Hypothalamus (tissue), 51 donors: ENCODE results near the gene CRY1.
"Not testable (repeated sequence)": the region's sequence is repeated elsewhere in the genome, so short reads cannot be mapped to it uniquely, and the experiment has no call there.

ENCODE experiments used
- DNase-seq, 51 donors: peaks; one replicate each; lab custom pipeline; 2025; lab: John Stamatoyannopoulos, UW

CRY1 gene

DNA sequence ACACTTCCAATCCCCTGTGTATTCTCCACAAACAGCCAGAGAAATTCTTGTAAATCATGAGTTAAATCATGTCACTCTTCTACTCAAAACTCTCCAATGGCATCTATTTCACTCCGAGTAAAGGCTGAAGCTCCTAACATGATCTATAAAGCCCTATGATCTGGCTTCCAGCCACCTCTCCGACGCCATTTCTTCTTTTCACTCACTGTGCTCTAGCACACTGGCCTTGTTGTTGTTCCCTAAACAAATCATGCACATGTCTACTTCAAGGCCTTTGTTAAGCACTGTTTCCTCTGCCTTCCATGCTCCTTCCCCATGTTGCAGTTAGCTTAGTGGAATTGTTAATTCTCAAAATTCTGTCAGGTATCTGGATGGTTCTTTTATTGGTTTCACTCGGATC, 76.3 kb downstream of the CRY1 start:
- DNase-seq, result peak in 1 of 51 donors; percentile 1

DNA sequence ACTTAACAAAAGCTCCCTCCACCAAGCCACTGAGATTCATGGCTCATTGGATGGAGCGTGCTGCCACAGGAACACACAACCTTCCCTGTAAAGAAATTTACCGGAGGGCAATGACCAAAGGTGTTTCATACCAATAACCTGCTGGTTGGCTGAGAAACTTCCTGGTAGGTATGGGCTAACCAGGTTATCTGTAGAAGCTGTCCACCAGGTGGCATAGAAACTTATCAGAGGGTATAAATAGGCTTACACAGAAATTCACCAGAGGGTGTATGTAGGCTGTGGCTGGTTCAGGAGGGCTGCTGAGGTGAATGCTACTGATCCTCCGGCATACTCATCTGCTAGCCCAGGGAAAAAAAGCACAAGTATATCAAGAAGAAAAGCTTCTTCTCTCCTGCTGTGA, 79.3 kb downstream of the CRY1 start:
- no peak for DNase-seq

DNA sequence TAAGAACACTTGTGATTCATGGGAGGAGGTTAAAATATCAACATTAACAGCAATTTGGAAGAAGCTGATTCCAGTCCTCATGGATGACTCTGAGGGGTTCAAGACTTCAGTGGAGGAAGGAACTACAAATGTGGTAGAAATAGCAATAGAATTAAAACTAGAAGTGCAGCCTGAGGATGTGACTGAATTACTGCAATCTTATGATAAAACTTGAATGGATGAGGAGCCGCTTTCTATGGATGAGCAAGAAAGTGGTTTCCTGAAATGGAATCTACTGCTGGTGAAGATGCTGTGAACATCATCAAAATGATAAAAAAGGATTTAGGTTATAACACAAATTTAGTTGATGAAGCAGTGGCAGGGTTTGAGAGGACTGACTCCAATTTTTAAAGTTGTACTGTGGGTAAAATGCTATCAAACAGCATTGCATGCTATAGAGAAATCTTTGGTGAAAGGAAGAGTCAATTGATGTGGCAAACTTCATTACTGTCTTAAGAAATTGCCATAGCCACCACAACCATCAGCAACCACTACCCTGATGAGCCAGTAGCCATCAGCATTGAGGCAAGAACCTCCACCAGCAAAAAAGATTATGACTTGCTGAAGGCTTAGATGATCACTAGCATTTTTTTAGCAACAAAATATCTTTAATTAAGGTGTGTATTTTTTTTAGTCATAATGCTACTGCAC, 80.5 kb downstream of the CRY1 start:
- DNase-seq, result no peak

DNA sequence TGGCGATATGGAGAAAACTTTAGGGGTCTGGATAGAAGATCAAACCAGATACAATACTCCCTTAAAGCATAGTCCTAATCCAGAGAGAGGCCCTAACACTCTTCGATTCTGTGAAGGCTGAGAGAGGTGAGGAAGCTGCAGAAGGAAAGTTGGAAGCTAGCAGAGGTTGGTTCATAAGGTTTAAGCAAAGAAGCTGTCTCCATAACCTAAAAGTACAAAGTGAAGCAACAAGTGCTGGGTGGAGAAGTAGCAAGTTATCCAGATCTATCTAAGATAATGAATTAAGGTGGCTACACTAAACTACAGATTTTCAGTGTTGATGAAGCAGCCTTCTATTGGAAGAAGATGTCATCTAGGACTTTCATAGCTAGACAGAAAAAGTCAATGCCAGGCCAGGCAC, 81.8 kb downstream of the CRY1 start:
- no peak for DNase-seq

DNA sequence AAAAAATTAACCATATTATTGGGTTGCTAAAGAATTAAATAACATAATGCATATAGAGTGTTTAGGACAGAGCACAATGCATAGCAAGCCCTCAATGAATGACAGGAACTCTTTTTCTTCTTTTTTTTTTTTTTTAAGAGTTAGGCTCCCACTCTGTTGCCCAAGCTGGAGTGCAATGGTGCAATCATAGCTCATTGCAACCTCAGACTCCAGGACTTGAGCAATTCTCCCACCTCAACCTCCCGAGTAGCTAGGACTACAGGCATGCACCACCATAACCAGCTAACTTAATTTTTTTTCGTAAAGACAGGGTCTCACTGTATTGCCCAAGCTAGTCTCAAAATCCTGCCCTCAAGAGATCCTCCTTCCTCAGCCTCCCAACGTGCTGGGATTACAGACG, 85.9 kb downstream of the CRY1 start:
- no peak for DNase-seq

DNA sequence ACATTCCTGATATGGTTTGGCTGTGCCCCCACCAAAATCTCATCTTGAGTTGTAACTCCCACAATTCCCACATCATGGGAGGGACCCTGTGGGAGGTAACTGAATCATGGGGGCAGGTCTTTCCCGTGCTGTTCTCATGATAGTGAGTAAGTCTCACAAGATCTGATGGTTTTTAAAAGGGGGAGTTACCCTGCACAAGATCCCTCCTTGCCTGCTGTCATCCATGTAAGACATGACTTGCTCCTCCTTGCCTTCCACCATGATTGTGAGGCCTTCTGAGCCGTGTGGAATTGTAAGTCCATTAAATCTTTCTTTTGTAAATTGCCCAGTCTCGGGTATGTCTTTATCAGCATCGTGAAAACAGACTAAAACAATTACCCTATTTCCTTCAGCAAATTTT, 90.7 kb downstream of the CRY1 start:
- not testable (repeated sequence) for DNase-seq

DNA sequence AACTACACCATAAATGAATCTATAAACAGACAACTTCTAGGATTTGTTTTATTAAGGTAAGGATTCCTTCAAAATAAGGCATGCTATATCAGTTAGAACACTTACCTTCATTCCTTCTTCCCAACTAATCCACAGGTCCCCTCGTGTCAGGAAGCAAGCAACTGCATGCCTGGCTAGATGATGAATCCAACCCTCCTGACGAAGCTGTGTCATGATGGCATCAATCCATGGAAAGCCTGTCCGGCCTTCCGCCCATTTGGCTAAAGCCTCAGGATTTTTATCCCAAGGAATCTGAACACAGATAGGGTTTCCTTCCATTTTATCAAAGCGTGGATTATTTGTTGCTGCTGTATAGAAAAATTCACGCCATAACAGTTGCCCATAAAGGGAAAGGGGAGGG, 93.9 kb downstream of the CRY1 start:
- DNase-seq, result no peak

DNA sequence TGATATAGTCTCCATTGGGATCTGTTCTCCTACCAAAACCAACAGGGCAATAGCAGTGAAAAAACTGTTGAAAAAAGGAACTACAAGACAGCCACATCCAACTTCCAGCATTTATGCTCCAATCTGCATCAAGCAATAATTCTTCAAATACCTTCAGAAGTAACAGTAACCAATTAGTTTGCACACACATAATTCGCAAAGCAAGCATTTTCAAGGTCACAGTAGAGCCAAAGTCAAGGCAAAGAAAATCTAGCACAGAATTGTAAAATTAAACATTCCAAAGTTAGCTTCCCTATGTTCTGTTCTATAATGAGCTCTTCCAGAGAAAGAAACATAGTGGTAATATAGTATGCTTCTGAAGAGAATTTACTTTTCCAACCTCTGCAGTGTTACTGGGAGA, 95.4 kb downstream of the CRY1 start:
- no peak for DNase-seq

DNA sequence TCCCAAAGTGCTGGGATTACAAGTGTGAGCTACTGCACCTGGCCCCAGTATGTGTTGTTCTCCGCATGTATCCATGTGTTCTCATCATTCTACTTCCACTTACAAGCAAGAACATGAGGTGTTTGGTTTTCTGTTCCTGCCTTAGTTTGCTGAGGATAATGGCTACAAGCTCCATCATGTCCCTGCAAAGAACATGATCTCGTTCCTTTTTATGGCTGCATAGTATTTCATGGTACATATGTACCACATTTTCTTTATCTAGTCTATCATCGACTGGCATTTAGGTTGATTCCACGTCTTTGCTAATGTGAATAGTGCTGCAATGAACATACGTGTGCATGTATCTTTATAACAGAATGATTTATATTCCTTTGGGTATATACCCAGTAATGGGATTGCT, 97.2 kb downstream of the CRY1 start:
- not testable (repeated sequence) for DNase-seq

DNA sequence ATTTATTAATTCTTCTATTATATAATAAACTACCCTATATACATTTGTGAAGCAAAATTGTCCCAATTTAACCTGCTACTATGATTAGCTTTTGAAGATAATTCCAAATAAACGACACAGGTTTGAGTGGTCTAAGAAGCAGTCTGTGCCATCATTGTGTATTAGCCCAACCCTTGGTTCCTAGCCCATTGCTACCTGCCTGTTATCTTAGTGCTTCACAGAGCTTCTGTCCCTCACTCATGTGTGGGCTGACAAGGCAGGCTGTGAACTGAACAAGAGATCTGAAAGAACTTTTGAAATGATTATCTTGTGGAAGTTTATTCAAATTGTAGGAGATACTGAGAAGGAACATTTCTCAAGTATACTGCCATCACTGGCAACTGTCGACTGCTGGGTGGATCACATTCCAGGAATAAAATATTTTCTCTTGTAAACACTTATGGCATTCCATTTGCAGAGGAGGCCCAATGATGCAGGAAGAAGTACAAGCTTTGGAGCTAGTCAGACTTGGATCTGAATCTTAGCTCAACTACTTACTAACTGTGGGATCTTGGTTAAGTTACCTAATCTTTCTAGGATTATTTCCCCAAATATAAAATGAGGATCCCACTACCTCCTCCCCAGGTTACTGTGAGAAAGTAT, 98.6 kb downstream of the CRY1 start:
- DNase-seq, result no peak

DNA sequence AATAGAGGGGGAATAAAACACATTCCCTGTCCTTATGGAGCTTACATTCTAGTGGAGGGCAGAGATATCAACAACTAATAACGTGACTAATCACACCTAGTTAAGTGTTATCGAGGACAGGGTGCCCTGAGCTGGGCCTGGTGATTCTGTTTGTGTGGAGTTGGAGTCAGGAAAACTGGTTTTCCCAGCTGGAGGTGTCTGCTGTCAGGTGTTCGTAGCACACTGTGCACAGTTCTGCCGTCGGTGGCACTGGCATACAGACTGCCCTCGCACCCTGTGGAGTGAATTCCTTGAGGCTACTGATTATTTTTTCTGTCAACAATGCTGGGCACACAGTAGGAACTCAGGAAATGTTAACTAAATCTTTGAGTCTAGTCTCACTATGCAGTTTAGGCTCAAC, 105.5 kb downstream of the CRY1 start:
- no peak for DNase-seq

DNA sequence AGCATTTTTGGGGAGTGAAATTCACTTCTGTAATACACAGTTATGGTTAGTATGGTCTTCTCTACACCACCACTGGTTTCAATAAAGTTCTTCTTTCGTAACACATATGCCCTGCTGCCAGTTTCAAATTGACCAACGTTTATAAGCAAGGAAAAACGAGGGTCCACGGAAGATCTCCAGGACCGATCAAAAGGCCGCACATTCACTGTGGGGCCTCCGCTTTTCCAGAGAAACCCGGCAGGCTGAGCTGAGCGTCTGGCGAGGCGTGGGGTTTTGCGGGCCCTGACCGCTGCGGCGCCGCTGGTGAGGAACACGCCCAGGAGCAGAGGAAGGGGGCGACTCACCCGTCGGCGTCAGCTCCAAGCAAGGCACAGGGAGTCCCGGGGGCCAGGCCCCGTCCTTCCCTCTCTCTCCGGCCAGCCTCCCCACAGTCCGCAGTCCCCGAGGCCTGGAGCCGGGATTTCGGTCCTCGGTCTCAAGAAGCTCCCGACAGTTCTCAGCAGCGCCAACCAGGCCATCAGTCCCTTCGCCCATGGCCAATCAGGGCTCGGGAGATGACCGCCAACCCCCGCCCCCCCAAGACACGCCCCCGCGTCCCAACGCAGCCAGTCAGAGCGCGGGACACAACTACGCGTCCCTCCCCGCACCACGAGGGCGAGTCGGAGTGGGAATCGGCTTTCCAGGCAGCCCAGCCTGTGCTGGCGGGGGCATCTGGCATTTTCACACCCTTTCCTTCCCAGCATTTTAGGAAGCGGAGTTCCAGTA, 106.5 kb downstream of the CRY1 start, which contains the start of gene MTERF2:
Gene MTERF2, minus strand, starts transcription at position 522 of the 765 bp plus-strand sequence. CDS start 8,432 bp downstream, outside the sequence.
- peak; percentile 37 to 97 (median 93) for DNase-seq

DNA sequence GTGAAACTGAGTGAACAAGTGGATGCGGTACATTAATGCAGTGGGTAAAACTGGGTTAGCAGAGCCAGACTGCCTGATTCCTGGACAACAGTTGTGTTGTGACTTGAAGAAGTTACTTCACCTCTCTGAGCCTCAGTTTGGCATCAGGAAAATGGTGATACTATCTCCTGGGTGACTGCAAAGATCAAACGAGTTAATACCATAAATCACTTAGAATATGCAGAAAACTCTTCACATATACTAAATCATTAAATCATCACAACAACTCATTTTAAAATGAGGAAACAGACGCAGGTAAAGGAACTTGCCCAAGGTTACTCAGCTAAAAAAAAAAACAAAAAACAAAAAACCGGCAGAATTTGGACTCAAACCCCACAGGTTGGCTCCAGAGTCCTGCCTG, 107.2 kb downstream of the CRY1 start:
- DNase-seq, result no peak

DNA sequence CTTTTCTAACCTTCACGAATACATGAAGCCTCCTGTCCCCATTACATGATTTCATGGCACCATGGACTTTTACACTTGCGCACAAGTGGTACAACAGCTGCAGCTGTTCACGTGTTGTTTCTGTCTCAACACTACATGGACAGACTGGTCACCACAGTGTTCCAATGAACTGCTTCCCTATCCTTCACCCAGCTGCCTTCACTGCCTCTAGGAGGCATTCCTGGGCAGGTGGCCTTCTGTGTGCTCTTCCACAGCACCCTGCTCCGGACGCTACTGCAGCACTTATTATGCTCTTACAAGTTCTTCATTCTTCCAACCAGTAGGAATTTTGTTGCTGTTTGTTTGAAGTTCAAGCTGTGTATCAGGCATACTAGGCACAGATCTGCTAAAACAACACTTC, 107.9 kb downstream of the CRY1 start:
- DNase-seq, result no peak

DNA sequence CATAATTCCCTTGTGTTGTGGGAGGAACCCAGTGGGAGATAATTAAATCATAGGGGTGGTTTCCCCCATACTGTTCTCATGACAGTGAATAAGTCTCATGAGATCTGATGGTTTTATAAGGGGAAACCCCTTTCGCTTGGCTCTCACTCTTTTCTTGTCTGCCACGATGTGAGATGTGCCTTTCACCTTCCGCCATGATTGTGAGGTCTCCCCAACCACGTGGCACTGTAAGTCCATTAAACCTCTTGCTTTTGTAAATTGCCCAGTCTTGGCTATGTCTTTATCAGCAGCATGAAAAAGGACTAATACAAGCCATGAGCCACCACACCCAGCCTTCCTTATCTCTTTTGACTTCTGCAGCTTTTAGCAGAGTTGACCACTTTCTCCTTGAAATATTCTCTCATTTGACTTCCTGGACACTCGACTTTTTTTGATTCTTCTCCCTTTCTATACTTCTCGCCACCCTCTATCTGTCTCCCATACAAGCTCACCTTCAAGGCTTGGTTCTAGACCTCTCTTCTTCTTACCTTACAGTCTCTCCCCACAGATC, 108.7 kb downstream of the CRY1 start:
- DNase-seq, result no peak

DNA sequence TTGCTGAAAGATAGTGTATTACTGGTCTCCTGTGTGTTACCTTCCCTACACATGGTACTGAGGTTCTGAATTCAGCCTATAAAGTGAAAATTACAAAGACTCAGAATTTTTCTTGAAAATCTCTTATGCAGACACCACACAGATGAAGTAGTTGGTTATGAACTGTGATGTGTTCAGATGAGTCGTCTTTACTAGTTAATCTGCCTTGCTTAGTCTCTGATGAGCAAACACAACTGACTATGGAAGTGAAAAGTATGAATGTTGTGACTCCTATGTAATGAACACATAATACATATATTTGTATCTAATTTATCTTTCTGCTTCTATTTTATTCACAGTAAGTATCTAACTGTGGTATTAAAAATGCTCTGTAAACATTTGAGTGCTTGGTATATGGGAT, 111.1 kb downstream of the CRY1 start:
- DNase-seq, result no peak

DNA sequence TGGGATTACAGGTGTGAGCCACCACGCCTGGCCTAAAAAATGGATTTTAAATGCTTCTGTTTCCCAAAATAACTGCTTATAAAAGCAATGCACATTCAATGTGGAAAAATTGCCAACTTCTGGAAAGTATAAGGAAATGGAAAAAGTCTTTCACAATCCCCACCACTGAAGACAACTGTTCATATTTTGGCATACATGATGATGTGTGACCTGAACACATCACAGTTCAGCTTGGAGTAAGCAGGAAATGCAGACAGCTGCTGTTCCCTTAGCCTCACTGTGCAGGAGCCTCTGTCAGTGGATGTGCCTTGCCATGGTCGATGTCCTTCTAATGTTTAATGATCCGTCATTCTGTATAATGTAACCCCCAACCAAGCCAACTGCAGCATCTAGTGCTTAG, 111.6 kb downstream of the CRY1 start:
- no peak for DNase-seq

DNA sequence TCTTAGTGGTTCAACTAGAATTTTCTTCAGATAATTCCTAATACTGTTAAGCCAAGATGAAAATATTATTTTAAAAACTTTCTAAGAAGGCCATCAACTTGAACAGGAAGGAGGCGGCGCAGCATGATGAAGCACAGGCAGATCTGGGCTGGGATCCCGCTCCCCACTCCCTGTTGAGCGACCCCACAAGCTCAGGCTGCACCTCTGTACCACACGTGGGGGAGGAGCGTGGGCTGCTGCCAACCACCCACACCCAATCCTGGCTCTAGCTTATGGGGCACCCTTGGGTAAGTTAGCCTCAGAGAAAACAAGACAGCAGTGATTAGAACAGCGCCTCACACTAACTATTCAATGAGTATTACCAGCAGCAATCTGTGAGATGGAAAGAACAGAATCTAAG, 112.4 kb downstream of the CRY1 start:
- no peak for DNase-seq

DNA sequence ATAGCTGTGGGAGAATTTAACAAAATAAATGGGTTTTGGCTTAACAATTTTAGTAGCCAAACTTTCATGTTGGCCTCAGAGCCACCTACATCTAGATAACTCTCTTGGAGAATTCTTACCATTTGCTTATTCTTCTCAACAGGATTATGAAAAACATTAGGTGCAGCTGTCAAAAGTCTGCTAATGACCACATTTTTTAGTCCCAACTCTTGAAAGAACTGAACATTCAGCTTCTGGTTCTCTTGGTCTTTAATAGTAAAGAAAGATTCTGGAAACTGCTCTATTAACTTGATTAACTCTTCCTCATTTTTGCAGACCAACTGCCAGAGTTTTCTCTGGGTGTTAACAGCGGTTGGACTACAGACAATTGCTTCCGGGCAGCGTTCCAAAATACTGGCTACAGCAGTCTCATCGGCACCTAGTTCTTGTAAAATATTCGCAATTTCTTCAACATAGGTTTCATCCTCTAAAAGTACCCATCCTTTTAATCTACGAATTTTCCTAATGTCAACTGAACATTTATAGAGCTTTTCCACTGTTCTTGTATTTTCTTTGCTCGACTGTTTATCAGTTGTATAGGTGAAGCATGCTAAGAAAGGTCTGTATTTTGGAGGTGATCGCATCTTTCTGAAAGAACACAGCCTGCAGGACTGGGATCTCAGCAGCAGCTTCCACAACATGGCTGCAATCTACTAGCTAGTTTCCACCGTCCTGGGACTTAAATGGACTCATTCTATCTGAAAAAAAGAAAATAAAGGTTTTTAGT, 115.1 kb downstream of the CRY1 start:
- DNase-seq, result peak in 26 of 51 donors; percentile 4 to 57 (median 18)

DNA sequence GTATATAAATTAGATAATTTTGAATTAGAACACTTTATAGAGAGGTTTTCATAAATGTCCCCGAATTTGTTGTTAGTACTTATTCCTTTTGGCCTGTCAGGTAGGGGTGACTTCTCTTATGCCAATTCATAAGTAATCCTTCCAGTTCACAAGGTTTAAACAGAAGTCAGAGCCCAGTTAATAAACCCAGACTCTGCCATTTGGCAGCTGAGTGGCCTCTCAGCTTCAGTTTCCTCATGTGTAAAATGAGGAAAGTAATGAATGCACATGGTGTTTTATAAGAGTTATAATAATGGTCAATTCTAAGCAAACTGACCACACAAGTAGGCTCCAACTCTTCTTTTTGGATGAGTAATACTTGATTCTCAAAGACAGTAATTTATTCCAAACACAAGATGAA, 116.7 kb downstream of the CRY1 start:
- no peak for DNase-seq
